NAMALWA (cell line): ENCODE measurements around the gene SF3B6.
A peak's percentile ranks its signal among the peaks of the same experiment; 100 is the strongest.
"Not testable (repeated sequence)": the region's sequence is repeated elsewhere in the genome, so short reads cannot be mapped to it uniquely, and the experiment has no call there.

Source experiments
- DNase-seq: peaks from one replicate; pipeline ENCODE4 v3.0.0-alpha.2; 2015; ENCODE audit warnings: low spot score

SF3B6 gene

DNA sequence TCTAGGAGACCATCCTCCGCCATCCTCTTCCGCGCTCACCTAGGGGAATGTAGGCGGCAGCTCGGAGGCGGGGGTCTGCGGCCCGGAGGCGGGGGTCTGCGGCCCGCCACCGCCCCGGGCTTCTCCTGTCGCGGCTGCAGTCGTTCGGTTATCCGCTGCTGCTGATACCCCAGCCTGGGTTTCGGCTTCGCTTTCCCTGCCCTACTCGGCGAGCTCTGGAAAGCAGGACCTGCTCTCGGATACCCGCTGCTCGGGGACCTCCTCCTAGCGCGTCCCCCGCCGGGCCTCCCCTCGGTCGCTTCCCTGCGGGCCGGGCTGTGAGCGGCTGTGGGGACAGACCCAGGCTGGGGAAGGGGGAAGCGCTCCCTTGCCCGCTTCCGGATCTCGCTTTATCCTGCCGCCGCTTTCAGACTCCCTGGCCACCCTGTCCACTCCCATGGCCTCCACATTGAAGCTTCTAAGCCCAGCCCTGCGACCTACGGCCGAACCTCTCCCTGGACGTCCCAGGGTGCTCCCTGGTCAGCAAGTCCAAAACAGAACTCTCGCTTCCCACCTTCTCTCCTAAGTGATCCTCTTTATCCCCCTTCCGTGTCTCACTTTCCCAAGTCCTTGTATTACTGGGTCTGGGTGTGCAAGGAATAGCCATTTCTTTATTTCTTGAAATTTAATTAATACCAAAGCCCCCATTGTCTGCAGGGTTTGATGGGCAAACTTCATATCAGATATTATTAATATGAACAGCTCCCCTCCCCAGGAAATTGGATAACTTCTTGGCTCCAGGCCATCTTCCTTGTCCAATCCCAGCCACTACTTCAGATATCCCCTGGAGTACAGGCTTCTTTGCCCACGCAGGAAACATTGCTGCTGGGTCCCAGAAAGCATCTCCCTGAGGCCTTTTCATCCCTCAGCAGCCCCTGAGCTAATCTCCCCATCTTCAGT lies 25.8 kb downstream of the SF3B6 start:
- DNase-seq = no peak

DNA sequence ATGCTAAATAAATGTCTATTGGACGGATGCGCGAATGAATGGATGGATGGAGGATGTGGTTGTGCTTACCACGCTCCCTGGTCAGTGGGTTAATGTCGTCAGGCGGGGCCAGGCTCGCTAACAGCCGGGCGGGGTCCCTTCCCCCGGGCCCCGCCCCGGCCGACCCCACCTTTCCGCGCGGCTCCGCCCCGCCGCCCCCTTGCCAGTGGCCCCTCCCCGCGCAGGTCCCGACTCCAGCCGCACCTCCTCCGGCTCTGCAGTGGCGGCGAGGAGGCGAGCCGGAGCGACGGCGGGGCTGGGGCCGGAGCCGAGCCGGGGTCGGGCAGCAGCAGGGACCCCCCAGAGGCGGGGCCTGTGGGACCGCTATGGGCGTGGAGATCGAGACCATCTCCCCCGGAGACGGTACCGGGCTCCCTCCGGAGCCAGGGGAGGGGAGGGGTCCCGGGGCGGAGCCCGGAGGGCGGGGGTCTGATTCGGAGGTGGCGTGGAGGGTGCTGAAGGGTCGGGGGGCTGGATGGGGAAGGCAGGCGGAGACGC lies 26.6 kb downstream of the SF3B6 start, which contains the start of gene FKBP1B:
FKBP1B (plus strand) TSS at position 257 of the 537 bp plus-strand sequence; CDS start at position 366, 109 bp downstream.
- DNase-seq = peak; percentile 75

DNA sequence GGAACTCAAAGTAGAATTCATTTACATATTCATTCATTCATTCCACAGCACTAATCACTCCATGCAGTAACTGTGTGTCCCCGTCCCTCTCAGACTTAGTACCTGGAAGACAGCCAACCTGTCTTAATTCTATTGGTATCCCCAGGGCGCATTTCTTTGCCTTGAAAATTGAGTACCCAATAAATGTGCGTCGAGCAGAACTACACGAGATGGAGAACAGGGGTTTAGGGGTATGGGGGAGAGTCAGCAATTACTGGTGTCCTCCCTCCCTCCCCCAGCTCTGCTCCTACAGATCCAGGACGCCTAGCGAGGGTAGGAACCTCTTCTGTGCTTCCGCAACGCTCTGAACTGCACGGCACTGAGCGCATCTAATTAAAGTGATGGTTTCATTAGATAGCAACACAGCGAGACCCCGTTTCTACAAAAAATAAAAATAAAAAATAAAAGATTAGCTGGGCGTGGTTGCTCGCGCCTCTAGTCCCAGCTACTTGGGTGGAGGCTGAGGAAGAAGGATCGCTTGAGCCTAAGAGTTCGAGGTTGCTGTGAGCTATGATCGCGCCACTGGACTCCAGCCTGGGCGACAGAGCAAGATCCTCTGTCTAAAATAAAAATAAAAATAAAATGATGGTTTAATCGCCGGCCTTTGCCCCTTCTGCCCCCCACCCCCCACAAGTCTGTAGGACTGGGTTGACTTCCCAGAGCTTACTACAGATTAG lies 27.2 kb downstream of the SF3B6 start:
- no peak for DNase-seq

DNA sequence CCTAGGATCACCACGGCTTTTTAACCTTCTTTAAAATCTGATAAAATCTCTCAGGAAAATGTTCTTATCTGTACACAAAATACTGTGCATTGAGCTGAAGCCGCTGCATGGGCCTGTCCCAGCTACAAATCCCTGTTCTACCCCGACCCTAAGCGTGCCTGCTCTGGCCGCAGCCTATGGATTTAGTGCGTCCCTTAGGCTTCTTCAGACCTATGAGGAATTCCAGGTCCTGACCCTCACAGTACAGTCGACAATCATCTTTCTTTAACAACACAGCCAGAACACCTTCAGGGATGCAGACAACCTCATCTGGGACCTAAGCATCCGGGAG lies 28.5 kb downstream of the SF3B6 start:
- no peak for DNase-seq

DNA sequence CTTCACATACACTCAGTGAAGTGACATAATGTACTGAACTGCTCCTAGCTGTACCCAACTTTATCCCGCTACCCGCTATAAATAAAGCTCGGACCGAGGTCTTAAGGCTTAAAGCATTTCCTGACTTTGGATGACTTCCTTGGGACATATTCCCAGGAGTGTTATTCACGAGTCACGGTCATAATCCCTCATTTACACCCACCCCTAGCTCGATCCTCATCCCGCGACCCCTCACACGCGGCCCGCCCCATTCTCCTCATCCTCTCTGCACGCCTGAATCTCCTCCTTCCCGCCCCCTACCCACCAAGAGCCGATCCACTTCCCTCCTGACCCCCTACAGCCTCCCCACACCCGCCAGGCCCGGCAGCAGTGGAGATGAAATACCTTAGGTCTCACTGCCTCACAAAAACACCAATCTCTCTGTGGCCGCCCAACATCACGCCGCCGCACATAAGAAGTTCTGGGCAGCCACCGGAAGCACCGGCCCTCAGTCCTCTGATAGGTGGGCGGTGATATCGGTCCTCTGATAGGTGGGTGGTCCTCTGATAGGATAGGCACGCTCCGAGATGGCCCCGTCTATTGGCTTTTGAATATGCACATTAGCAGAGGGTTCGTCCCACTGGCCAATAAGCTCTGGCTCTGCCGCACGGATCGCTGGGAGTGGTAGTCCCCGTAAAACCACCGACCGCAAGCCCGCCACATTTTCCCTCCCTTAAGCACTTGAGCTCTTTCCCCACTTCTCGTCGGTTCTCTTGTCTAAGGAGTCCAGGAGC lies 29.0 kb downstream of the SF3B6 start, which contains the start of gene WDCP:
WDCP (minus strand) TSS at position 462 of the 773 bp plus-strand sequence. CDS start 7,897 bp downstream, outside the sequence.
- DNase-seq = peak; percentile 99

DNA sequence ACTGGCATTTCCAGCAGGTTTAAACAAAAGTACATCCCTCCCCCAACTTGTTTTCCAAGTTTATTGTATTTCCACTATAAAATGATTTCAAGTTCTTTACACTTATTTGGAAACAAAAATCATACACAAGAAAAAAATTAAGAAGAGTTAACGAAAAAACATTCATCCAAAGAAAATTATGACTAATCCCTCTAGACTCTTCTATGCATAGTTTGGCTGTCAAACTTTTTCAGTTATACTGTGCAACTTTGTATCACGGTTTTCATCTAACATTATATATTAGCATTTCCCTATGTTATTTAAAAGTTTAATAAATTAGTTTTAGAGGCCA lies 29.6 kb downstream of the SF3B6 start:
- DNase-seq = no peak

DNA sequence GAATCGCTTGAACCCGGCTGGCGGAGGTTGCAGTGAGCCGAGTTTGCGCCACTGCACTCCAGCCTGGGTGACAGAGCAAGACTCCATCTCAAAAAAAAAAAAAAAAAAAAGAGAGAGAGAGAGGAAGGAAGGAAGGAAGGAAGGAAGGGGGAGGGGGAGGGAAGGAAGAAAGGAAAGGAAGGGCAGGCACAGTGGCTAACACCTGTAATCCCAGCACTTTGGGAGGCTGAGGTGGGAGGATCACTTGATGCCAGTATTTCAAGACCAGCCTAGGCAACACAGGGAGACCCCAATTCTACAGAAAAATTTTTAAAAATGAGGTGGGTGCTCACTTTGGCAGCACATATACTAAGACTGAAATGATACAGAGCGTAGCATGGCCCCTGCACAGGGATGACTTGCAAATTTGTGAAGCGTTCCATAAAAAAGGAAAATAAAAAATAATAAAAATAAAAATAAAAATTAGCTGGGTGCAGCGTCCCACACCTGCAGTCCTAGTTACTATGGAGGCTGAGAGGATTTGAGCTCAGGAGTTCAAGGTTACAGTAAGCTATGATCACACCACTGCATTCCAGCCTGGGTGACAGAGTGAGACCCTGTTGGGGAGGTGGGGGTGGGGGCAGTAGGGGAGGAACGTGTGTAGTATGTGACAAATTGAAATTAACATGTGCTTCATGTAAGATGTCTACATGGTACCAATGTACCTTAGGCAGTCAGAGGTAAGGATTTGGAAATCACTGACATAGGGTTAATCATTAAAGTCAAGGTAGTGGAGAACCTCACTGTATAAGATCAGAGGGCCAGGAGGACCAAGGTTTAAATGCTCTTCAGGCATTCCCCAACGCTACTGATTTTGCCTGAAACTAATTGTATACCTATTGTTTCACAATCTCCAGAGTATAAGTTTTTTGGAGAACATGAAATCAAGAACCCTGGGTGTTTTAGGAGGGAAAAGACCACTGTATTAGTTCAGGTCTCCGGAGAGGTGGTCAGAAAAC lies 30.3 kb downstream of the SF3B6 start:
- DNase-seq = no peak

DNA sequence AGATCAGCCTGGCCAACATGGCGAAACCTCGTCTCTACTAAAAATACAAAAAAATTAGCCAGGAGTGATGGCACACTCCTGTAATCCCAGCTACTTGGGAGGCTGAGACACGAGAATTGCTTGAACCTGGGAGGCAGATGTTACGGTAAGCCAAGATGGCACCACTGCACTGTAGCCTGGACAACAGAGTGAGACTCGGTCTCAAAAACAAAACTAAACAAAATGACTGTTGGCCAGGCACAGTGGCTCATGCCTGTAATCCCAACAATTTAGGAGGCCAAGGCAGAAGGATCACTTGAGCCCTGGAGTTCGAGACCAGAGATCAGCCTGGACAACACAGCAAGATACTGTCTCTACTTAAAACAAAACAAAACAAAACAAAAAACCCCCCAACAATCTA lies 33.0 kb downstream of the SF3B6 start:
- not testable (repeated sequence) for DNase-seq

DNA sequence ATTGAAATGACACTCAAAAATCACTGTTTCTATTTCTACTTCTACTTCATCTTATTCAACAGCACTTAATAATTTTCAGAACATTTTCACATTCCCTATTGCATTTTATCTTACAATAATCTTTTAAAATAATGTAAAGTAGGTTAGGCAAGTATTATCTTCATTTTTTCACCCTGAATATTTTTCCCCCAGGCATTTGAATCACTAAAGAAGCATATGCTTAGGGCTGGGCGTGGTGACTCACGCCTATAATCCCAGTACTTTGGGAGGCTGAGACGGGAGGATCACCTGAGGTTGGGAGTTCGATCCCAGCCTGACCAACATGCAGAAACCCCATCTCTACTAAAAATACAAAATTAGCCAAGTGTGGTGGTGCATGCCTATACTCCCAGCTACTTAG lies 35.6 kb downstream of the SF3B6 start:
- no peak for DNase-seq

DNA sequence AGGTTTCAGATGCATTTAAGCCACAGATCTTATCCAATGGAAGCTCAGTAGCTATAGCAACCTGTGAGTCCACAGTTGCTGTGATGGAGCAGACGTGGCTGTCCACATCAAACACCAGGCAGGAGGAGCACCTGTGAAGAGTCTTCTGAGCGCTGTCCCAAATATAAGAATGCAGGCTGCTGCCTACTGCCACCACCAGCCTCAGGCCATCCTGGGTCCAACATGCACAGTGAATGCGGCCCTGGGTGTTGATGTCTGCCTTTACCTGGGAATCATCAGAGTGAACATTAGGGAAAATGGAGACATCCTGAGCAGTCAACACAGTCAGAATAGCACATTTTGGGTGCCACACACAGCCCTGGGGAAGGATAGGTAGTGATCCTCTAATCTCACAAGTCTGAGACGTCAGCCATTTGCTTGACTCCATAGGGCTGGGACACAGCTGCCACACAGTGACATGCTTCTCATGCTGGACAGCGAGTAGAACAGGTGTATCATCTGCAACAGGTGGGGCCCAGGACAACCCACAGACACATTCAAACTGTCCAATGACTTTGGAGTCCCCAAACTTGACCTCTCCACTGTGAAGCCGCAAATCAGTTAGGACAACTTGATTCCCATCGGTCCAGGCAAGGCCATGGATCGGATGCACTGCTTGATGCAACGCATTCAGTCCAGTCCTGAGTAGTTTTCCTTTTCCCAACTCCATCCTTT lies 37.2 kb downstream of the SF3B6 start:
- no peak for DNase-seq

DNA sequence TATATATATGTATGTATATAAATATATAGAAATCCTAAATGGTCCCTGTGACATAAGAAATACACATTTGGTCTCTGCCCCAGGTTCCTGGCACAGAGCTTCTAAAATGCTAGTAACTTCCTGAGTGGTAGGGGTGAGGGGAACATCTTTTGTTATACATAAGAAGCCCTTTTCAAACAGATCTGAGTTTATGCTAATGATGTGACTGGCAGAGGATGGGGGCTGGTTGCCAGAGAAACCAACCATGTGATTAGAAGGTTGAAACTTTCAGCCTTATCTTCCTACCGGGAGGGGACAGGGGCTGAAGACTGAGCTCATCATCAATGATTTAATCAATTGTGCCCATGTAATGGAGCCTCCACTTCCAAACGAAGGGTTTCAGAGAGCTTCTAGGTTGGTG lies 49.9 kb downstream of the SF3B6 start:
- DNase-seq = no peak

DNA sequence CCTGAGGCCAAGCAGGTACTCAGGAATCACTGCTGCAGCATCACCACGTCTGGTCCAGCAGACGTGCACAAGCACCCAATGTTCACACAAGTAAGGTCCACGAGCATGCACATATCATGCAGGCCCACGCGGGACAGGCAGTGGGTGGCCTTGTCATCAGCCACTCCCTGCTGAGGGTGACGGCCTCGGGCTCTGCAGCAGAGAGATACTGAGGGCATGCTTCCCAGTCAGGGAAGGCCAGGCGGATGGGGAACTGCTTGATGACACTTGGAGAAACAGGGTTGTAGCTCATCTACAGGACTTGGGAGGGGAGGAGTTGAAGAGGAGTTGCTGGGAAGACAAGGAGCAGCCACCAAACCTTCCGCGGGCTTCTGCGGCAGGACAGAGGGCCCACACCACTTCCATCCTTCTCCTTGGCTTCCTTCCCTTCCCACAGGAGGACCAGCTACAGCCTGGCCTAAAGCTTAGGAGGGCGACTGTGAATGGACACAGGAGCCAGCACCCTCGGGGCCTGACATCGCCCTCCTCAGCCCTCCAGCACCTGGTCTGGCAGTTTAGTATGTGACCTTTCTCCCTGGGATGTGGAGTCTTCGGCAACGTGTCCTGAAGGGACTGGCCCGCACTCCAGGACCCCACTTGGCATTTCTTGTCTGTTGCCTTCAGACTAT lies 51.0 kb downstream of the SF3B6 start:
- DNase-seq = no peak

DNA sequence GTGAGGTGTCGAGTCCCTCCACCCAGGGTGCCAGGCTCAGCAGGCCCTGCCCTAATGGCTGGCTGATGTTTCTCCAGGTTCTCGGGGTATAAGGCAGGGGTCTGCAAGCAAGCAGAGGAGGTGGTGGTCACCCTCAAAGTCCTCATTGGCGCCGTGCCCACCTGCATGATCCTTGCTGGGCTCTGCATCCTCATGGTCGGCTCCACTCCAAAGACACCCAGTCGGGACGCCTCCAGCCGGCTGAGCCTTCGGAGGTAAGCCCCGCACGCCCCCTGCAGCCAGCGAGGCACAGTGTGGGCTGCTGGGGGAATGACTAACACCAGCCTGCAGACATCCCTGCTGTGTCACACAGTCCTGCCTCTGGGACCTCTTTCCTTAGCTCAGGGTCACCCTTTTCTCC lies 52.1 kb downstream of the SF3B6 start:
- no peak for DNase-seq

DNA sequence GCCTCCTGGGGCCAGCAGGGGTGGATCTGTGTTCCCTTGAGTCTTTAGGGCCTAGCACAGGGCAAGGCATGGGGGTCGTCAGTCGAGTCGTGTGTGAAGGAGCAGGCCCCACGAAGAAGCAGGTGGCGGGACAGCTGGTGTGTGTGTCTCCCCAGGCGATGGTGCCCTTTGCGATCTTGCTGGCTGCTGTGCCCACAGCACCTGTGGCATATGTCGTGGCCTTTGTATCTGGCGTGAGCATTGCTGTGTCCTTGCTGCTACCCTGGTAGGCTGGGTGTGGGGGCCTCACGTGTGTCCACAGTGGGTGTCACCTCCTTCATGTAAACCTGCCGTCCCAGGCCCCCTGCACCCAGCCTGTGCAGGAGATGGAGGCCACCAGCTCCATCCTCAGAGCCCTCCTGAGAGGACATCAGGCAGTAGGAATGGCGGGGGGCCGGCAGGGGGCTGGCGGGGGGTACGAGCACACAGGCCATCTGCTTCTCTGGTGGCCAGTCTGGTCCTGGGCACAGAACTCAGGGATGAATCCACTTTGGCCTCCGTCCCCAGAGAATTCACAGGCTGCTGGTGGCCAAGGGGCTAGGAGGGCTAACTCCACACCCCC lies 53.1 kb downstream of the SF3B6 start:
- DNase-seq = no peak

DNA sequence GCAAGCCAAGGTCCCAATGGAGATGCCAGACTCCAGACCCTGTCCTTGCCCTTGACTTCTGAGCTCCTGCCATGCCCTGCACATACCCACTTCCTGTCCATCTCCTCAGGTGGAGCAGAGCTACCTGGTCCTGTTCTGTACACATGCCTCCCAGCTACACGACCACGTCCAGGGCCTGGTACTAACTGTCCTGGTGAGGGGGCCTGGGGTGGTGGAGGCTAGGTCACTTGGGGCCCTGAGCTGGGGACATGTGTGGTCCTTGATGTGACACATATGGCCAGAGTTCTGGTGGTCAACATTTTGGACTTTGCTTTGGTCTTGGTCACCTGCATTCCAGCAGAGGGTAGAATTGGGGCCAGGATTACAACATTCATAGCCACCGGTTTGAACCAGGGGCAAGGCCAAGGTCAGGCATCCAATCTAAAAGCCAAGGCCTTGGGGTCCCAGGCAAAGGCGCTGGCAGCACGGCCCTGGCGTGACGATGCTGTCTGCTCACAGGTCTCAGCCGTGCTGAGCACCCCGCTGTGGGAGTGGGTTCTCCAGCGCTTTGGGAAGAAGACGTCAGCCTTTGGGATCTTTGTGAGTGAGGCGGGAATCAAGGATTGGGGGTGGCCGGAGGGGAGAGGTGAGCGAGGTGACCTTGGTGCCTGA lies 53.7 kb downstream of the SF3B6 start:
- no peak for DNase-seq

DNA sequence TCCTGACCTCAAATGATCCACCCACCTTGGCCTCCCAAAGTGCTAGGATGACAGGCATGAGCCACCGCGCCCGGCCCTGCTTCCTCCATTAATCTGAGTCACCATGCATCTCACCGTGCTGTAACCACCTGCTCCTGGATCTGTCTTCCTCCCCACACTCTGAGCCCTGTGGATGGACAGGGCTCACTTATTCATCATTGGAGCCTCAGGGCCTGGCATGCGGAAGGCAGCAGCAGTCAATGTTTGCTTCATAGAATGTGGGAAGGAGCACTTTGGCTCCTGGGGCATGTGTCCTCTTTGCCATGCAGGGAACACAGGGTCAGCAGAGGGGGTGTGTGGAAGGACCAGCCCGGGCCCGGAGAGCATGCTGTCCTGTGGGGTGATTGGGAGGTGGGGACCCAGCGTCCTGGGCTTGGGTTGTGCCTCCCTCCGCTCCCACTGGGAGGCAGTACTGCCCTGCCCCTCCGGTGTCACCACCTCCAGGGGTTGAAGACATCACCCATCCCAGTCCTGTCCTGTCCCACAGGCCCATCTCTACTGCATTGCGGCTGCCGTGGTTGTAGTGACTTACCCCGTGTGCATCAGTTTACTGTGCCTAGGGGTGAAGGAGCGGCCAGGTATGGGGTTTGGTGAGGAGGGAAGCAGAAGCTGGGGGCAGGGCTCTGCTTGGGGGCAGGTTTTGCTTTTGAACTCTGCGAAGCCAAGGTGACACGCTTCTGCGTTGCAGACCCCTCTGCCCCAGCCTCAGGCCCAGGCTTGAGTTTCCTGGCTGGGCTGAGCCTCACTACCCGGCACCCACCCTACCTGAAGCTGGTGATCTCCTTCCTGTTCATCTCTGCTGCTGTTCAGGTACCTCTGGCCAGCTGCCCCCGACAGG lies 54.8 kb downstream of the SF3B6 start:
- peak; percentile 40 for DNase-seq

DNA sequence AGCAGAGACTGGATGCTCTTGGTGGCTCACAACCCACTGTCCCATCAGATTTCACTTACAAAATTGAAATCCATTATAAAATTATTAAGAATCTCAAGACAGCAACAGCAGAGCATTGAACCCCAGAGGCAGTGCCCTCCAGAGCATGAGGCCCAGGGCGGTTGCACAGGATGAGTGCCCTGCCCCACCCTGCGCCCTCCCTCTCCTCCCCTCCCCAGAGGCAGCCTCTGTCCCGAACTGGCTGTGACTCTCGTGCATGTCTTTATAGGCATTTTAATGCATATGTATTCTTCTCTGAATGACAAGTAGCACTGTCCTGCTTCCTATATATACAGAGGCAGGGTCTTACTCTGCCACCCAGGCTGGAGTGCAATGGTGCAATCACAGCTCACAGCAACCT lies 55.9 kb downstream of the SF3B6 start:
- DNase-seq = no peak

DNA sequence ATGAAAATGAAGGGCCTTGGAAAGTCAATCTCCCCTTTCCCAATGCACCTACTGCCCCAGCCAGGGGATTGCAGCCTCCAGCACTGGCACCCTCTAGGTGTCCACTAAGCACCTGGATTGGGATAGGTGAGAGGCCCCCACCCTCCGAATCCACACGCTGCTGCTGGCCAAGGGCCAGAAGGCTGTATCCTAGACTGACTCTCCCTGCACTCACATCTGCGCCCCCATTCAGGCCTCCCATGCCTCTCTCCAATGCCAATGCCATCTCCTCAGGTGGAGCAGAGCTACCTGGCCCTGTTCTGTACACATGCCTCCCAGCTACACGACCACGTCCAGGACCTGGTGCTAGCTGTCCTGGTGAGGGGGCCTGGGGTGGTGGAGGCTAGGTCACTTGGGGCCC lies 56.4 kb downstream of the SF3B6 start:
- DNase-seq = no peak
